Common myeloid progenitor, CD34-positive (primary cell): ENCODE results near the gene DIPK1C.

Experiments
- CTCF ChIA-PET: fragments of 350-600 bp; sonication (Branson Sonifier 250); formaldehyde crosslinking; loops from one replicate; lab custom pipeline; 2021; ENCODE audit warnings: antibody characterized with exemption; lab: Charles Lee
- POLR2A ChIA-PET: fragments of 350-600 bp; sonication (Branson Sonifier 250); formaldehyde crosslinking; loops from one replicate; lab custom pipeline; 2021; ENCODE audit warnings: antibody characterized with exemption; lab: Charles Lee
- DNase-seq, 3 donors: peaks; one replicate each; pipeline versions ENCODE4 v3.0.0 to v3.0.0-alpha.2; 2013
- H3K27ac ChIP-seq, 2 experiments: 1 replicate in 1 of 2; 2 replicates in 1 of 2; pipeline ENCODE4 v1.7.0; 2013; ENCODE audit warnings: inconsistent platforms in 2 of 2, low read length in 2 of 2, mild to moderate bottlenecking in 2 of 2, low read depth in 1 of 2, moderate library complexity in 1 of 2; ENCODE audit not compliant: severe bottlenecking in 2 of 2, insufficient read depth in 1 of 2, poor library complexity in 1 of 2
- H3K27me3 ChIP-seq, 5 experiments: replicated peaks in 2 of 5; 1 replicate in 3 of 5; 2 replicates in 2 of 5; pipeline versions ENCODE4 v1.6.1 to v1.7.0; 2013; ENCODE audit warnings: low read length in 4 of 5, mild to moderate bottlenecking in 2 of 5, moderate library complexity in 2 of 5, inconsistent platforms in 1 of 5; ENCODE audit not compliant: insufficient read depth in 5 of 5, control insufficient read depth in 4 of 5
- H3K36me3 ChIP-seq, 4 experiments: 1 replicate in 2 of 4; 2 replicates in 2 of 4; pipeline versions ENCODE4 v1.6.1 to v1.7.0; 2013; ENCODE audit warnings: low read length in 3 of 4, control low read depth in 1 of 4, mild to moderate bottlenecking in 1 of 4; ENCODE audit not compliant: control insufficient read depth in 4 of 4, insufficient read depth in 4 of 4
- H3K4me1 ChIP-seq, 4 experiments: 1 replicate in 3 of 4; 2 replicates in 1 of 4; pipeline versions ENCODE4 v1.6.1 to v1.7.1; 2013; ENCODE audit warnings: low read length in 3 of 4, mild to moderate bottlenecking in 3 of 4, control low read depth in 1 of 4, inconsistent platforms in 1 of 4, moderate library complexity in 1 of 4; ENCODE audit not compliant: control insufficient read depth in 4 of 4, insufficient read depth in 4 of 4; ENCODE audit errors: control extremely low read depth in 1 of 4
- H3K4me3 ChIP-seq, 7 experiments: 1 replicate in 4 of 7; 2 replicates in 3 of 7; pipeline versions ENCODE4 v1.5.1 to v1.7.0; 2013; ENCODE audit warnings: mild to moderate bottlenecking in 7 of 7, low read length in 6 of 7, moderate library complexity in 6 of 7, inconsistent platforms in 2 of 7, low read depth in 2 of 7, control low read depth in 1 of 7; ENCODE audit not compliant: insufficient read depth in 4 of 7, control insufficient read depth in 1 of 7; ENCODE audit errors: extremely low read depth in 1 of 7
- H3K9me3 ChIP-seq, 5 experiments: 1 replicate in 4 of 5; 2 replicates in 1 of 5; pipeline versions ENCODE4 v1.6.1 to v1.7.1; 2013; ENCODE audit warnings: low read length in 4 of 5, mild to moderate bottlenecking in 2 of 5, inconsistent platforms in 1 of 5, low read depth in 1 of 5, moderate library complexity in 1 of 5; ENCODE audit not compliant: control insufficient read depth in 4 of 5, insufficient read depth in 2 of 5; ENCODE audit errors: control extremely low read depth in 1 of 5
- WGBS: methylation state at CpG from one replicate; pipeline ENCODE4 v1.1.5; 2013; ENCODE audit not compliant: insufficient coverage; 5-methylcytosine and 5-hydroxymethylcytosine counted together

Gene DIPK1C

DNA sequence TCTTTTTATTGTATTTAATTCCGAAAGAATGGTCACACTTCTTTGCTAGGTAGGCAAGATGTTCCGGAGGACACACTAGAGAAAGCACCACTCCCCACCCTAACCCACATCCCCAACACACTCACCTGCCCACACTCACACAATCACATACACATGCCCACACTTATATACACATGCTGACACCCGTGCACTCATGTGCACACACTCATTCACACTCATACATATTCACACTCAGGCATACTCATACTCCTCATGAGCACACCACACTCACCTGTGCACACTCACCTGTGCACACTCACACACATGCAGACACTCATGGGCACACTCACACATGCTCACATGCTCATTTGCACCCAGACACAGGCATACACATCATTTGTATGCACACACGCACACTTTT lies 21.4 kb downstream of the DIPK1C start:
- CTCF ChIA-PET, result interaction anchor here (1.4 kb wide), 1 partner anchor 83 kb away, joined by 3 read pairs; no protein-coding TSS in a partner anchor

DNA sequence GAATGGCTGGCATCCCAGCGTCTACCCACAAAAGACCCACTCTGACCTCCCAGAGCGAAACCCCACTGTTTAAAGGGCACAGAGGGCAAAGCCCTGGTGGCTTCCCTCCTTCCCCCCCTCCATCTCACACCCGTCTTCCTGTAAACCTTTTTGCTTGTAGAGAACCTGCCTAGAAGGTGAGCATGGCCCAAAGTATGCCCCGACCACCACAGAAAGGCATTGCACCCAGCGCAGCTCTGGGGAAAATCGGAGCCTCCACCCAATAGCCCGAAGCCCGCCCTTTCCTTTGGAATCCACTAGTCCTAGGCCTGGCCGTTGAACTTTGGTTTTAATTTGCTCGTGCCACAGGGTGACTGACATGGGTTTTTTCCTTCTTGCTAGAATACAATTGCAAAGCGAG lies 22.6 kb downstream of the DIPK1C start:
- H3K36me3 ChIP-seq, result no peaks in the 10 kb centered on the region
- H3K27ac ChIP-seq, result no peak overlapping the region
- H3K27me3 ChIP-seq, result peaks cover 0 to 3% (median 0%) of the 10 kb centered on the region in 5 experiments
- 100% methylated on average over 10 of the region's 11 CpGs for WGBS
- no peaks in the 10 kb centered on the region for H3K4me1 ChIP-seq
- no peaks in the 10 kb centered on the region for H3K9me3 ChIP-seq
- no peak for DNase-seq
- H3K4me3 ChIP-seq, result no peak overlapping the region
- ChIA-PET POLR2A (no interaction called here), CTCF (interaction anchor here (1.4 kb wide), 1 partner anchor 82 kb away, joined by 3 read pairs; no protein-coding TSS in a partner anchor)

More for the DNA sequence above, 21.4 kb downstream of the DIPK1C start:
- no peaks in the 10 kb centered on the region for H3K9me3 ChIP-seq
- peaks cover 0 to 3% (median 0%) of the 10 kb centered on the region in 5 experiments for H3K27me3 ChIP-seq
- POLR2A ChIA-PET, result no interaction called here
- no peaks in the 10 kb centered on the region for H3K4me1 ChIP-seq
- no peak overlapping the region for H3K27ac ChIP-seq
- no peak for DNase-seq
- H3K4me3 ChIP-seq, result no peak overlapping the region
- 94% methylated on average over 4 of the region's 4 CpGs for WGBS
- H3K36me3 ChIP-seq, result no peaks in the 10 kb centered on the region

DNA sequence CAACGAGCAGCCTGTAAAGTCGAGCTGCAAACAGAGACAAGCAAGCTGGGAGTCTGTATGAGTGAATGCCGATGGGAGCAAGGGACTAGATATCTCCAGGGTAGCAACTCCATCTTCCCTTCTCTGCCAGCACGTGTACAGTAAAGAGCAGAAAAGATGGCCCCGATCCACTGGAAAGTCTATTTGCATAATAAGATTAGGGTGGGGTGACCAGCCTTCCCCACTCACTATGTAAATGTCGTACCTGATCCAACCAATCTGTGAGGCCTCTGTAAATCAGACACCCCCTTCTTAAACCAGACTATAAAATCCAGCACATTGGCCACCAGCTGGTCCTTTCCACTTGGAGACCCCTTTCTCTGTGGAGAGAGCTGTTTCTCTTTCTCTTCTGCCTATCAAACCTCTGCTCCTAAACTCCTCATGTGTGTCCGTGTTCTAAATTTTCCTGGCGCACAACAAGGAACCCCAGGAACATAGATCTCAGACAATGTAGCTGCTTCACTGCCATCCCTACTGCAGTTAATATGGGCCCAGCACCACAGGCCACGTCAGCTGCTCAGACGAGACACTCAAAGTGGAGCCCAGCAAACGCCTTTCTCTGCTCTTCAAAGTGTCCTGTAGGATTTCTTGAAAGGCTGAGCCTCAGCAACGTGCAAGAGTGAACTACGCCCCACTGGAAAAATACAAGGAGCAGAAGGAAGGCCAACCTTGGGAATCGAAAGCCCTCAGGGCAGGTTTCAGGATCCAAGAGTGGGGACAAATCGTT lies 26.1 kb downstream of the DIPK1C start:
- no peak overlapping the region for H3K4me3 ChIP-seq
- H3K27ac ChIP-seq, result no peak overlapping the region
- no peaks in the 10 kb centered on the region for H3K4me1 ChIP-seq
- POLR2A ChIA-PET, result no interaction called here
- CTCF ChIA-PET, result interaction anchor here (0.6 to 1.1 kb wide), 2 partner anchors 23 to 32 kb away, joined by 3 read pairs; no protein-coding TSS in a partner anchor
- 89% methylated on average over 12 of the region's 15 CpGs for WGBS
- H3K36me3 ChIP-seq, result no peaks in the 10 kb centered on the region
- DNase-seq, result no peak
- H3K9me3 ChIP-seq, result peaks cover 0 to 6% (median 0%) of the 10 kb centered on the region in 5 experiments
- peaks cover 0 to 2% (median 0%) of the 10 kb centered on the region in 5 experiments for H3K27me3 ChIP-seq

DNA sequence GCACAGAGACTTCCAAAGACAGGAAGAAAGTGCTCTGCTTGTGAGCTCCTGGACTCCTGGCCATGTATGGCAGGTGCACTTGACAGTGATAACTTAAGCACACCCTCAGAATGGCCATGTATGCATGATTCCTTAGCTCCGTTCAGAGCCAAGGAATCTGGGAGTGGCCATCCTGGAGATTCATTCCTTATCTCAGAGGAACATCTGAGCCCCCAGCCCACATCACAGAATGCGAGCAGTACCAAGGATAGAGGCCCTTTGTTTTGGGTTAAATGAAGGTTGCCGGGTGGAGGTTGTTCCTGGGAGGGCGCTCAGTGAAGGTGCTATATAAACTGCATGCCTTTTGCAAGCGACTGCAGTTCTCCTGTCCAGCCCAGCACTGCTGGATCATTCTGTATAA lies 26.9 kb downstream of the DIPK1C start:
- Histone ChIP-seq H3K27ac (no peak overlapping the region), H3K4me3 (no peak overlapping the region), H3K9me3 (peaks cover 0 to 13% (median 2%) of the 10 kb centered on the region in 5 experiments), H3K36me3 (no peaks in the 10 kb centered on the region), H3K27me3 (peaks cover 0 to 2% (median 0%) of the 10 kb centered on the region in 5 experiments), H3K4me1 (no peaks in the 10 kb centered on the region)
- ChIA-PET CTCF (no interaction called here), POLR2A (no interaction called here)
- 86% methylated on average over 3 of the region's 5 CpGs for WGBS
- no peak for DNase-seq

DNA sequence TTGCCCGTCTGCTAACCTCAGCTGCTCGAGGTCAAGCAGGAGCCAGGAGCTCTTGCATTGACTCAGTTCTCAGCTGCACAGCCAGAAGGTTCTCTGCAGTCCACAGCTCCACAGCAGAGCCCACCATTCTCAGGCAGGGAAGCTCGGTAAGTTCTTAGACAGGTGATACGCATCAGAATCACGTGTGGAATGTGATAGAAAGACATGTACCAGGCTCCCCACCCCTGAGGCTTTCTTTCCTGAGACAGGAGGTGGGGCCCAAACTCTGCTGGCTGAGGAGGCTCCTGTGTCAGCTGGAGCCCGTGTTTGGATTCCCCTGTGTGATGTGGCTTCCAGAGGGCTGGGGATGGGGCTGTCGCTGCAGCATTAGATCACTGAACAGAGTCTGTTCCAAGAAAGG lies 28.0 kb downstream of the DIPK1C start:
- peaks cover 0 to 2% (median 0%) of the 10 kb centered on the region in 5 experiments for H3K27me3 ChIP-seq
- POLR2A ChIA-PET, result no interaction called here
- no peak overlapping the region for H3K27ac ChIP-seq
- H3K4me3 ChIP-seq, result no peak overlapping the region
- H3K36me3 ChIP-seq, result no peaks in the 10 kb centered on the region
- no peak for DNase-seq
- CTCF ChIA-PET, result interaction anchor here (0.7 kb wide), 1 partner anchor 87 kb away, joined by 4 read pairs; no protein-coding TSS in a partner anchor
- no peaks in the 10 kb centered on the region for H3K4me1 ChIP-seq
- peaks cover 0 to 20% (median 4%) of the 10 kb centered on the region in 5 experiments for H3K9me3 ChIP-seq
- WGBS, result 74% methylated on average over 5 of the region's 7 CpGs

DNA sequence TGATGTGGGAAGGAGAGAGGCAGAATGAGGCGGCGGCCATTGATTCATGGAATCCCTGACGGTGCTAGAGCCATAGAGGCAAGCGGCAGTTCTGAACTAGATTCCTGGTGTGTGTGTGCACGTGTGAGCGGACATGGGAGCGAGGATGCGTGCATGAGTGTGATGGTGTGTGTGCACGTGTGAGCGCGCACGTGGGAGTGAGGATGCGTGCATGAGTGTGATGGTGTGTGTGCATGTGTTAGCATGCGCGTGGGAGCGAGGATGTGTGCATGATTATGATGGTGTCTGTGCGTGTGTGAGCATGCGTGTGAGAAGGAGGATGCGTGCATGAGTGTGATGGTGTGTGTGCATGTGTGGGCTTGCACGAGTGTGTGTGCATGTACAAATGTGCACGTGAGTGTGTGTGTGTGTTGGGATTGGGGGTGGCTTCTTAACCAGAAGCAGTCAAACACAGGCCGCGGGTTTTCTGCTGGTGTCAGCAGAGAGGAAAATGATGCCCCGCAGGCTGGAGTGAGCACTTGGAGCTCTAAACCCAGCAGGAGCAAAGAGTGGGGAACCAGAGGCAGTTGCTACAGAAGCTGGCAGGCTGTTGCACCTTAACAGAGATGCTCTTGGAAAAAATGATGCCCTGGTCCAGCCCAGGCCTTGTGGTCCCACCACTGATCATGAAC lies 29.5 kb downstream of the DIPK1C start:
- no peak overlapping the region for H3K4me3 ChIP-seq
- H3K9me3 ChIP-seq, result peaks cover 0 to 20% (median 4%) of the 10 kb centered on the region in 5 experiments
- no peaks in the 10 kb centered on the region for H3K36me3 ChIP-seq
- DNase-seq, result no peak
- POLR2A ChIA-PET, result no interaction called here
- CTCF ChIA-PET, result no interaction called here
- 96% methylated on average over 19 of the region's 24 CpGs for WGBS
- no peak overlapping the region for H3K27ac ChIP-seq
- peaks cover 0 to 2% (median 0%) of the 10 kb centered on the region in 5 experiments for H3K27me3 ChIP-seq
- H3K4me1 ChIP-seq, result no peaks in the 10 kb centered on the region

DNA sequence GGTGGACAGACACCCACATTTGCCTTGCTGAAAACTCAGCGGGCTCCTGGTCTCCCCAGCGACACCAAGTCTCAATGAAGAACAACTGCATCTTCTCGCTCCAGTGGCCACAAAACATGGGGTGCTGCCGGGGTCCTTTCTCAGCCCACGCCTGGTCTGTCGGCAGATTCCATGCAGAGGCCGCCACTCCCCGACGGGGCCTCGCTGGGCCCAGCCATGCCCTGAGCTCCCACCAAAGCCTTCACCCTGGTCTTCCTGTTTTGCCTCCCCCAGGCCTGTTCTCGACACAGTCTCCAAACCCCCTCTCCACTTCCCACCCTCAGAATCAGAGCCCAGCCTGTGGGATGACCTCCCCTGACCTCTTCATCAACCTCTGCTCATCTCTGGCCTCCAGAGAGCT lies 31.2 kb downstream of the DIPK1C start:
- Histone ChIP-seq H3K4me3 (no peak overlapping the region), H3K36me3 (no peaks in the 10 kb centered on the region), H3K27ac (no peak overlapping the region), H3K4me1 (no peaks in the 10 kb centered on the region), H3K9me3 (peaks cover 0 to 20% (median 4%) of the 10 kb centered on the region in 5 experiments), H3K27me3 (no peaks in the 10 kb centered on the region)
- 96% methylated on average over 10 of the region's 11 CpGs for WGBS
- ChIA-PET POLR2A (no interaction called here), CTCF (no interaction called here)
- no peak for DNase-seq
